Measurements from ENCODE around the gene SLCO1B3. TPM values are rescaled to one million over a fixed set of nuclear protein-coding genes. Genes with fewer than 3 reads are reported as not detected.

SLCO1B3 gene
- total and polyA plus RNA-seq, 9 of the 15 experiments (the other 6 are each of a cell fraction or from before 2014, with no cell fraction given): not detected

- TF ChIP-seq MBD2 (IDR thresholded peaks at IDR 0.05; ENCODE audit: borderline replicate concordance, low read depth): no peak
- no peak for TF ChIP-seq RFX5 (IDR thresholded peaks at IDR 0.05; ENCODE audit: low read depth, low read length)
- TF ChIP-seq ZBTB26 (CRISPR knock-in tag; IDR thresholded peaks at IDR 0.05): no peak
- TF ChIP-seq MCM5 (IDR thresholded peaks at IDR 0.05; ENCODE audit: low read depth): no peak
- TF ChIP-seq ZNF77 (CRISPR knock-in tag; IDR thresholded peaks at IDR 0.05): no peak
- no peak for TF ChIP-seq POLR2AphosphoS2 (IDR thresholded peaks at IDR 0.05; ENCODE audit: low read length)
- no peak for TF ChIP-seq THAP7 (CRISPR knock-in tag; IDR thresholded peaks at IDR 0.05)
- TF ChIP-seq MCM2 (IDR thresholded peaks at IDR 0.05; ENCODE audit: low read depth): no peak
- no peak for TF ChIP-seq ZNF57 (CRISPR knock-in tag; IDR thresholded peaks at IDR 0.05)
- no peak for TF ChIP-seq RBM15 (IDR thresholded peaks at IDR 0.05; ENCODE audit: insufficient read depth, low read length)
- TF ChIP-seq FOXM1 (IDR thresholded peaks at IDR 0.05; ENCODE audit: low read depth): no peak
- no peak for TF ChIP-seq FOXM1 (CRISPR knock-in tag; IDR thresholded peaks at IDR 0.05; ENCODE audit: low read depth)
- TF ChIP-seq YBX1 (IDR thresholded peaks at IDR 0.05): no peak
- TF ChIP-seq ATF4 (CRISPR knock-in tag; IDR thresholded peaks at IDR 0.05): no peak
Measured at GRCh38 chr12:20868277-20868676, 57.8 kb downstream of the SLCO1B3 start (continued).
